KBM-7 (cell line): Measurements from ENCODE around the gene CAND2.
A peak's percentile ranks its signal among the peaks of the same experiment; 100 is the strongest.
"Not testable (repeated sequence)": the region's sequence is repeated elsewhere in the genome, so short reads cannot be mapped to it uniquely, and the experiment has no call there.

Source experiments
- DNase-seq: peaks from one replicate; pipeline ENCODE4 v3.0.0-alpha.2; 2015
- in situ Hi-C: fragments of 300-500 bp; cut with MboI; formaldehyde crosslinking; loops from 2 replicates; pipeline ENCODE4 v1.14.3; 2020; ENCODE audit warnings: low sequenced_read_pairs, low pct_unique_long_range_greater_than_20kb, mixed read lengths

Gene CAND2

DNA sequence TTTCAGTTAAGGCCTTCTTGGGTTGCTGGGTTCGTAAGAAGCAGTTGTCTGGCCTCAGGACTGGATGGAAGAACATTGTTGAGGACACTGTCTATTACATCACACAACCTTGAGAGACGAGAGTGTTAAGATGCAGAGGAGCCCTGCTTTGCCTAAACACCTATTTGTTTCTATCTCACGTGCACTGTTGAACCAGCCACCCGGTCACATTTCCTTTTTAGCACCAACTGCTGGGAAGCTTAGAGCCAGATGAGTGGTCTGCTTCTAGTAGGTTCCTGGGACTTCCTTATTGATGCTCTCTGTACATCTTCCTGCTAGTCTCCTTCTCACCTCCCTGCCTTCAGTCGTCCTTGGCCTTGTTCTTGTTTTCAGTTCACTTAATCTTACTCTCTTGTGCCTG, 22.3 kb downstream of the CAND2 start:
- in situ Hi-C loops = no loop called here
- no peak for DNase-seq

DNA sequence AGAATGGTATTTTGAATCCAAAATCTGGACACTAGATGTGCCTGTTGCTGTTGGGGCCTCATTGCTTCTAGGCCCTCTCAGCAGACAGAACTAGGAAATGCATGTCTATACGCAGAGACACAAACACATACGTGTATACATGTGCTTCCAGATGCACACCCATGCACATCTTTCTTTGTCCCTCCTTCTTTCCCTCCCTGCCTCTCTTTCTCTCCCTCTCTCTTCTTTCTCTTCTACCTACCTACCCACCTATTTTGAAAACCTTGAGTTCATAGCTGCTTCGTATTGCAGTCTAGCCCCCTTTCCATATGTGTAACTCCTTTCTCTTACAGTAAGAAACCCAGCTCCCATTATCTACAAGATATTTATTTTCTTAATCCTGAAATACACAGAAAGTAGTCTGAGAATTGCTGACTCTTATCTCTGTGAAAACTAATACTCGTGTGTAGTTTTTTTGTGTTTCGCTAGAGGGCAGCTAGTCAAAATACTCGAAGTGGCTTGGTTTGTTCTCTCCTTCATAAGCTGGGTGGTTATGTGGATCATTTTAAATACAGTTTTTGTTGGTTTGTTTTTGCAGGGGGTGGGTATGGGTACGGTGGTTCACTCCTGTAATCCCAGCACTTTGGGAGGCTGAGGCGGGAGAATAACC, 26.4 kb downstream of the CAND2 start:
- in situ Hi-C loops = no loop called here
- peak; percentile 40 for DNase-seq

GRCh38 chr3:12824299-12824698, 27.8 kb downstream of the CAND2 start:
- no peak for DNase-seq
- in situ Hi-C loops = no loop called here

GRCh38 chr3:12825156-12825555, 28.7 kb downstream of the CAND2 start:
- in situ Hi-C loops = no loop called here

GRCh38 chr3:12828751-12829150, 32.3 kb downstream of the CAND2 start:
- no peak for DNase-seq
- in situ Hi-C loops = no loop called here

More at GRCh38 chr3:12825156-12825555, 28.7 kb downstream of the CAND2 start:
- no peak for DNase-seq

DNA sequence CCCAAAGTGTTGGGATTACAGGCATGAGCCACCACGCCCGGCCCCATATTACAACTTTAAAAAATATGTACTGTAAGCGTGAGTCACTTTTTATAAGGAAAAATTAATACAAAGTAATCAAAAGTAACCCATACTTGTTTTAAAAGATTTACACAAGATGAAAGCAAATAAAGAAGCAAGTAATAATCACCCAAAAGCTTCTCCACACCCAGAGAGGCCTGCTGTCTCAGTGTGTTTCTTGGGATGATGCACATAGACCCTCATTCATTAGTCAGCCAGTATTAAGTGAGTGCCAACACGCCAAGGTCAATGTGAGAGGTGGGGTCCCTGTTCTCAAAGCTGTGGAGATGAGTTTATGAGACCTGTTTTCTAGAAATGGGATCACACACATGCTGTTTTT, 32.9 kb downstream of the CAND2 start:
- in situ Hi-C loops = no loop called here
- no peak for DNase-seq

DNA sequence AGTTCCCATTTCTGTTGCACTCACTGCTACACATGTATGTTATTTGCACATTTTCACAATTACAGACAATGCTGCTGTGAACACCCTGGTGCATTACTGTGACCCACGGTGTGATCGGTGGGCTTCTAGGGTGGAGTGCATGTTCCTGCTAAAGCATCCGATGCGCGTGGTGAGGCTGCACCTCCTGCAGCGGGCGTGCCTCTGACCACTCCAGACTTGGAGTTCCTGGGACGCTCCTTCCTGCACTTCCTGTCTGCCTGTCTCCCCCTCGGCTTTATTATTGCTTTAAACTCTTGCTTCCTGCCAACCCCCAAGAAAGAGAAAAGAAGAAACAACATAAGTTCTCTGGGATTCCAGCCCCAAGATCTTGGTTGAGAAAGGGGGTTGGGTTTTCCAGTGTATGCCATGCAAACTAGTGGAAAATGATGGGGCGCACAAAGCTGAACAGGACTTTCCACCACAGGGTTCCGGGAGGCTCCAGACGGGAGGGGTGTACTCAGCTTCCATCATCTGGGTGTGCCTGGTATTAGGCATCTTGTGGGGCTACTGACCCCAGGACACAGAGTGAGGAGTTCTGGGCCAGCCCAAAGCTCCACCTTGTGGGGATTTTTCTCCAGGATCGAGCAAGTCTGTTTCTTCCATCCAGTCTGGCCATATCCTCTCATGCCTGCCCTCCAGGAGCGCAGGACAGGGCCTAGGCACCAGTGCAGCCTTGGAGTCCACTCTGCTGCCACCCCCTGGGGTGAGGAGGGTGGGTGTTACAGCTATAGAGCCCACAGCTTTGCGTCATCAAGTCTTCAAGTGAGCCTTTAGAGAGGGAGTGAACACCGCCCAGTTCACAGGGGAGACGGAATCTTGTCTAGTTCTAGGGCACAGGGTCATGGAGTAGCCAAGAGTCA, 33.7 kb downstream of the CAND2 start:
- no peak for DNase-seq
- in situ Hi-C loops = no loop called here

GRCh38 chr3:12830785-12831156, 34.3 kb downstream of the CAND2 start:
- DNase-seq = no peak
- in situ Hi-C loops = no loop called here

GRCh38 chr3:12831301-12831866, 34.9 kb downstream of the CAND2 start:
- in situ Hi-C loops = no loop called here
- no peak for DNase-seq

GRCh38 chr3:12832350-12833221, 36.1 kb downstream of the CAND2 start:
- in situ Hi-C loops = no loop called here
- peak; percentile 36 for DNase-seq

DNA sequence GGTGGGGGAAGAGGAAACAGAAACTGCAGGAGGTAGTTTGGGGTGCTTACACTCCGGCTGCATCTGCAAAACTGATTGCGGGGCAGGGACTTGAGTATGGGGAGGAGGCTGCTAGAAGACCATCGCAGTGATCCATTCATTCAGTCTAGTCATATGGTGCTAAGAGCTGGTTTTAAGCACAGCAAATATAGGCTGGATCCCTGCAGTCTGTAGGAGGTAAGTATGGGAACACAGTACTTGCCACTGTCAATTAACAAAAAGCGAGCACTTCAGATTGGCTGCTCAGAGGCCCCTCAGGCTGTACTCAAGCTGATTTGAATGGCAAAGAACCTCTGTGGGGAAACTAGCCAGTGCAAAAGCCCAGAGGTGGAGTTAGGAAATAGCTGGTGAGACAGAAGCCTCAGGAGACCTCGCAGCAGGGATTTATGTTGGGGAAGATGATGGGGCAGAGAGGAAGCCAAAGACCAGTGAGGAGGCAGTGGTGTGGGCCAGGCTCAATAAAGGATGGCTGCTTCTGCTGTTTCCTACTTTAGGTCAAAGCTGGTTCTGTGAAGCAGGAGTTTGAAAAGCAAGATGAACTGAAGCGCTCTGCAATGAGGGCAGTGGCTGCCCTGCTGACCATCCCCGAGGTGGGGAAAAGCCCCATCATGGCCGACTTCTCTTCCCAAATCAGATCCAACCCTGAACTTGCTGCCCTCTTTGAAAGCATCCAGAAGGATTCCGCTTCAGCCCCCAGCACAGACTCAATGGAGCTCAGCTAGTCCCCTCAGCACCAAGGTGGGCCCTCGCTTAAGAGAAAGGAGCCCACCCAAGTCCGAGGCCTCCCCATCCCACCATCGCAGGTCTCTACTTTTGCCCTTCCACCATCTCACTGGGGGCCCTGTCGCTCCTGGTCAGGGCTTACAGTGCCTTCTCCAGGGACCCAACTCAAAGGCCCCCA, 37.0 kb downstream of the CAND2 start:
- in situ Hi-C loops = no loop called here
- DNase-seq = no peak

DNA sequence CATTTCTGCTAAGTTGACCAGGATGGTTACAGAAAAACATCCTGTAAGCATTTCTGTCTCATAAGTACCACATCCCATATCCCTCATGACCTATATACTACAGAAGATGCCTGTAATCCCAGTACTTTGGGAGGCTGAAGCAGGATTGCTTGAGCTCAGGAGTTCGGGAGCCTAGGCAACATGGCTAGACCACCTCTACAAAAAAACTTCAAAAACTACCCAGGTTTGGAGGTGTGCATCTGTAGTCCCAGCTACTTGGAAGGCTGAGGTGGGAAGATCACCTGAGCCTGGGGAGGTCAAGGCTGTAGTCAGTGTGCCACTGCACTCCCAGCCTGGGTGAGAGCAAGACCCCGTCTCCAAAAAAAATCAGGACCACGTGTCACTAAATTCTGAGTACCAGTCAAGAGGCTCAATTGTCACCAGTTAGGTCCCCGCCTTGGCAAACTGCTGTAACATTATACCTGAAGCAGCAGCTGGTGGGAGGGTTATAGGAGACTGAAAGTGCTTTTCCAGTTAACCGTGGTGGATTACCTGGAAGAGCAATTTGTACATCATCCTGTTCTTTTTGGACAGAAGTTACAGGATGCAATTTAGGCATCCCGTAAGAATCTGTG, 38.7 kb downstream of the CAND2 start:
- in situ Hi-C loops = no loop called here
- no peak for DNase-seq

- no peak for DNase-seq
- in situ Hi-C loops = no loop called here
Measured at GRCh38 chr3:12837295-12837986, 41.0 kb downstream of the CAND2 start.

DNA sequence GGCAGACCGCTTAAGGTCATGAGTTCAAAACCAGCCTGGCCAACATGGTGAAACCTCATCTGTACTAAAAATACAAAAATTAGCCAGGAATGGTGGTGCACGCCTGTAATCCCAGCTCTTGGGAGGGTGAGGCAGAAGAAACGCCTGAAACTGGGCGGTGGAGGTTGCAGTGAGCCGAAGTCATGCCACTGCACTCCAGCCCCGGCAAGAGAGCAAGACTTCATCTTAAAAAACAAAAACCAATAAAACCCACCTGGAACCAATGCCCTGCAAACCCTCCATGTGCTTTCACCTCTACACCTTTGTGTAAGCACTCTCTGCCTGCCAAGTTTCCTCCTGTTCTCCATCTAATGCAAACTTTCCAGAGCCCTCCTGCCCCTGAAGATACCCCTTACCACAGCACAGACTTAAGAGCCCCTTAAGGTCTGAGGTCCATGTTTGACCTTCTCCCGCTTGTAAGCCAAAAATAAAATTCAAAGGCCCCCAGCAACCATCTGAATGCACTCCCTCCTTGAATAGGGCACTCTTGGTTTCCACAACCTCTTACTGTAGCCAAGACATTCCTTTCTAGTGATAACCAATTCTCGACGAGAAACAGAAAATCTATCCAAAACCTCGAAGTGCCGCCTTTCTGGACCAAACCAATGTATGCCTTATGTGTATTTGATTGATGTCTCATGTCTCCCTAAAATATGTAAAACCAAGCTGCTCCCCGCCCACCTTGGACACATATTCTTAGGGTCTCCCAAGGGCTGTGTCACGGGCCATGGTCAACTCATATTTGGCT, 41.9 kb downstream of the CAND2 start:
- no peak for DNase-seq
- in situ Hi-C loops = no loop called here

- in situ Hi-C loops = no loop called here
- DNase-seq = no peak
Measured at GRCh38 chr3:12839156-12839946, 42.9 kb downstream of the CAND2 start.

DNA sequence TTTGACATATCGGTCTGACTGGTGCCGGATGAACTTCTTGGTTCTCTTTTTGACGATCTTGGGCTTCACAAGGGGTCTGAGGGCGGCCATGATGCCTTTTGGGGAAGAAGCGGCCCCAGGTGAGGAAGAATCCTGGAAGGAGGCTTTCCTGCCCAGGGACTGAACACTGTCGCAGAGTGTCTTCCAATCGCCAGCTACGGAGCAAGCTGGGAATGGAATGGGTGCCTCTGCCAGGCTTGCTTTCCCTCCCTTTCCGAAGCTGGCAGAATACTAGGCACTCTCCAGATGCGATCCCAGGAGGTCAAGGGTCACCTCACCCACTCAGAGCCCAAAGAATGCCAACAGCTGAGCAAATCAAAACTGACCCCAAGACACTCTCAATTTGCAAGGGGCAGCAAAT, 43.7 kb downstream of the CAND2 start:
- in situ Hi-C loops, DNase-seq: not testable (repeated sequence)
